SK-MEL-5 (cell line): ENCODE measurements around the gene LCE4A. TPM values are rescaled to one million over a fixed set of nuclear protein-coding genes. Genes with fewer than 3 reads are reported as not detected.
A peak's percentile ranks its signal among the peaks of the same experiment; 100 is the strongest.

Experiments used
- DNase-seq: peaks from one replicate; pipeline ENCODE4 v3.0.0-alpha.2; 2016; ENCODE audit warnings: low read depth, low spot score
- in situ Hi-C: cut with HindIII; loops from 2 replicates; pipeline ENCODE4 v1.10.0; 2016; ENCODE audit warnings: low sequenced_read_pairs, high pct_unique_total_duplicates, low pct_unique_long_range_greater_than_20kb
- total RNA-seq: library from RNA; depleted of rRNA; stranded (reverse); fragments of >200 nt; shearing (Covaris generic); gene quantifications from 2 replicates; pipeline ENCODE4 v1.2.3, GENCODE V29; 2014; rRNA removed

LCE4A gene
- total RNA-seq, 1 experiment from 2014 or later, result not detected

GRCh38 chr1:152739841-152740240 is 31.9 kb downstream of the LCE4A start:
- in situ Hi-C loops, result no loop called here
- DNase-seq, result no peak

- in situ Hi-C loops, result no loop called here
- no peak for DNase-seq
Measured at GRCh38 chr1:152741656-152742055, 33.7 kb downstream of the LCE4A start.

GRCh38 chr1:152743371-152744145 is 35.6 kb downstream of the LCE4A start:
- in situ Hi-C loops, result no loop called here
- DNase-seq, result no peak

GRCh38 chr1:152745289-152745704 is 37.3 kb downstream of the LCE4A start:
- DNase-seq, result peak; percentile 62
- in situ Hi-C loops, result no loop called here

- in situ Hi-C loops, result no loop called here
Measured at GRCh38 chr1:152745765-152746444, 37.9 kb downstream of the LCE4A start.

GRCh38 chr1:152747831-152748230 is 39.9 kb downstream of the LCE4A start:
- in situ Hi-C loops, result no loop called here
- no peak for DNase-seq

More at GRCh38 chr1:152745765-152746444, 37.9 kb downstream of the LCE4A start:
- no peak for DNase-seq

GRCh38 chr1:152752225-152752624 is 44.3 kb downstream of the LCE4A start:
- DNase-seq, result peak; percentile 46
- in situ Hi-C loops, result no loop called here

- in situ Hi-C loops, result no loop called here
- DNase-seq, result no peak
Measured at GRCh38 chr1:152753586-152753985, 45.6 kb downstream of the LCE4A start.

GRCh38 chr1:152756872-152757271 is 48.9 kb downstream of the LCE4A start:
- no peak for DNase-seq
- in situ Hi-C loops, result no loop called here

- in situ Hi-C loops, result no loop called here
- DNase-seq, result no peak
Measured at GRCh38 chr1:152757747-152758146, 49.8 kb downstream of the LCE4A start, which contains the start of gene KPRP. KPRP (plus strand) TSS chr1:152758025; CDS start chr1:152759589, 1,564 bp downstream.

- in situ Hi-C loops, result no loop called here
- no peak for DNase-seq
Measured at GRCh38 chr1:152758636-152759035, 50.7 kb downstream of the LCE4A start.

Other genes starting within 250 kb of the LCE4A start
- not detected in 2 replicates for gene LCE5A, start 197.4 kb upstream of the LCE4A start, total RNA-seq
- not detected in 2 replicates for gene CRCT1, start 193.7 kb upstream of the LCE4A start, total RNA-seq
- gene LCE3E, start 141.4 kb upstream of the LCE4A start, total RNA-seq, result not detected in 2 replicates
- not detected in 2 replicates for gene LCE3D, start 127.6 kb upstream of the LCE4A start, total RNA-seq
- gene LCE3C, start 107.9 kb upstream of the LCE4A start, total RNA-seq, result not detected in 2 replicates
- not detected in 2 replicates for gene LCE3B, start 94.3 kb upstream of the LCE4A start, total RNA-seq
- gene LCE3A, start 85.1 kb upstream of the LCE4A start, total RNA-seq, result not detected in 2 replicates
- gene LCE2D, start 44.8 kb upstream of the LCE4A start, total RNA-seq, result not detected in 2 replicates
- not detected in 2 replicates for gene LCE2C, start 32.9 kb upstream of the LCE4A start, total RNA-seq
- not detected in 2 replicates for gene LCE2B, start 22.0 kb upstream of the LCE4A start, total RNA-seq
- gene LCE2A, start 9.8 kb upstream of the LCE4A start, total RNA-seq, result 2.5 and 3.3 TPM in 2 replicates
- not detected in 2 replicates for gene KPRP, start 49.9 kb downstream of the LCE4A start, total RNA-seq
- gene LCE1F, start 67.0 kb downstream of the LCE4A start, total RNA-seq, result not detected in 2 replicates
- gene LCE1E, start 78.1 kb downstream of the LCE4A start, total RNA-seq, result not detected in 2 replicates
- not detected in 2 replicates for gene LCE1D, start 88.6 kb downstream of the LCE4A start, total RNA-seq
- not detected in 2 replicates for gene LCE1C, start 98.5 kb downstream of the LCE4A start, total RNA-seq
- gene LCE1B, start 103.8 kb downstream of the LCE4A start, total RNA-seq, result not detected in 2 replicates
- gene LCE1A, start 119.3 kb downstream of the LCE4A start, total RNA-seq, result not detected in 2 replicates
- not detected in 2 replicates for gene LCE6A, start 134.7 kb downstream of the LCE4A start, total RNA-seq
- not detected in 2 replicates for gene LCE7A, start 151.8 kb downstream of the LCE4A start, total RNA-seq
- gene SMCP, start 170.2 kb downstream of the LCE4A start, total RNA-seq, result not detected in 2 replicates
- gene IVL, start 200.4 kb downstream of the LCE4A start, total RNA-seq, result not detected in 2 replicates
- not detected in 2 replicates for gene SPRR5, start 239.0 kb downstream of the LCE4A start, total RNA-seq